HG02610 (cell line): ENCODE data around the gene KRTAP5-7.

Source experiments
- ATAC-seq: cut with Tn5 transposase; IDR thresholded peaks from one replicate; pipeline ENCODE4 v1.9.1; 2021; ENCODE audit warnings: mild to moderate bottlenecking, moderate library complexity; ENCODE audit not compliant: unreplicated experiment

KRTAP5-7 gene

GRCh38 chr11:71495286-71496230, 31.5 kb upstream of the KRTAP5-7 start:
- no peak for ATAC-seq

GRCh38 chr11:71496421-71496820, 30.6 kb upstream of the KRTAP5-7 start:
- ATAC-seq = no peak

GRCh38 chr11:71498091-71498490, 29.0 kb upstream of the KRTAP5-7 start:
- ATAC-seq = no peak

- no peak for ATAC-seq
These were observed 27.9 kb upstream of the KRTAP5-7 start for GRCh38 chr11:71499125-71499524.

- ATAC-seq = no peak
These were observed 27.5 kb upstream of the KRTAP5-7 start for GRCh38 chr11:71499546-71499945.

- no peak for ATAC-seq
These were observed 26.5 kb upstream of the KRTAP5-7 start for GRCh38 chr11:71500601-71501021.

GRCh38 chr11:71501071-71501985, 25.7 kb upstream of the KRTAP5-7 start:
- no peak for ATAC-seq

- no peak for ATAC-seq
These were observed 25.0 kb upstream of the KRTAP5-7 start for GRCh38 chr11:71502026-71502425.

GRCh38 chr11:71502871-71503435, 24.1 kb upstream of the KRTAP5-7 start:
- no peak for ATAC-seq

- no peak for ATAC-seq
These were observed 22.5 kb upstream of the KRTAP5-7 start for GRCh38 chr11:71504531-71504930.

GRCh38 chr11:71505001-71505400, 22.1 kb upstream of the KRTAP5-7 start:
- no peak for ATAC-seq

GRCh38 chr11:71505781-71506180, 21.3 kb upstream of the KRTAP5-7 start:
- no peak for ATAC-seq

- ATAC-seq = no peak
These were observed 20.0 kb upstream of the KRTAP5-7 start for GRCh38 chr11:71507102-71507501.

- no peak for ATAC-seq
These were observed 8.3 kb upstream of the KRTAP5-7 start for GRCh38 chr11:71518506-71519471.

GRCh38 chr11:71519546-71519945, 7.5 kb upstream of the KRTAP5-7 start:
- no peak for ATAC-seq

- no peak for ATAC-seq
These were observed 1.7 kb upstream of the KRTAP5-7 start for GRCh38 chr11:71525188-71525937.

- no peak for ATAC-seq
These were observed 1.1 kb upstream of the KRTAP5-7 start for GRCh38 chr11:71525938-71526495.

GRCh38 chr11:71527576-71528210, 626 bp downstream of the KRTAP5-7 start:
- no peak for ATAC-seq

- no peak for ATAC-seq
These were observed 3.5 kb downstream of the KRTAP5-7 start for GRCh38 chr11:71530602-71531001.
